ENCODE results near the gene HNRNPH3. TPM values are rescaled to one million over a fixed set of nuclear protein-coding genes. Genes with fewer than 3 reads are reported as not detected.
"Not testable (repeated sequence)": the region's sequence is repeated elsewhere in the genome, so short reads cannot be mapped to it uniquely, and the experiment has no call there.

The HNRNPH3 gene
- total and polyA plus RNA-seq, 4 donors = 78.0 to 128 (median 106) TPM

DNA sequence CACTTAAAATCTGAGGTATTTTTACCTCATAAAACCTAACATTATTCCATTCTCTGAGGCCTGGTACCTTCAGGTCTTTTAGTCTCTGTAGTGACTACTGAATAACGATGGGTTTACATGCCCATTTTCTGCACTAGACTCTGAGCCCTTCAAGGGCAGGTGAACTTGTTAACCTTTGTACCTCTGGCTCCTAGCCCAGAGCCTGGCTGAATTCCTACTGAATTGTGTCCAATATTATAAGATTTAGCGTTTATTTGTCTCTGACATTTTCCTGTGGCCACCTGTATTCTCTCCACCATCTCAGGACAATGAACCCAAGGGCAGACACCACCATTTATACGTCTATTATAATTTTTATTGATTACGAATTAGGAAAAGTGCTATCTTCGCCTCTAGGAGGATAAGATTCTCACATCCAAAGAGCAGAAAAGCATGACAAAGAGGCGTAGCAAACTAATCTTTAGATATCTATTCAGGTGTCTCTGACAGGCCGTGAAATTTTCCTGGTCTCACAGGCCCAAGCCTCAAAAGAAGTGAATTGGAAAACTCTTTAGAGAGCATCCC, 27.9 kb upstream of the HNRNPH3 start:
- Histone ChIP-seq H3K27ac (ENCODE audit: low read depth in 1 of 2, low read length in 1 of 2) (no peak overlapping the region), H3K27me3 (ENCODE audit: control insufficient read depth in 3 of 3, insufficient read depth in 3 of 3, low read length in 2 of 3) (no peaks in the 10 kb centered on the region), H3K4me3 (no peak overlapping the region), H3K4me1 (ENCODE audit: control insufficient read depth in 5 of 5, insufficient read depth in 5 of 5, low read length in 5 of 5) (peaks cover 0 to 5% (median 0%) of the 10 kb centered on the region in 5 donors), H3K9ac (ENCODE audit: insufficient read depth in 1 of 2, low read length in 2 of 2) (no peak overlapping the region), H3K36me3 (ENCODE audit: control insufficient read depth in 4 of 4, insufficient read depth in 4 of 4, low read length in 4 of 4) (no peaks in the 10 kb centered on the region), H3K9me3 (ENCODE audit: control insufficient read depth in 4 of 4, insufficient read depth in 3 of 4, low read length in 3 of 4) (no peaks in the 10 kb centered on the region)
- DNase-seq (no peak), ATAC-seq (ENCODE audit: insufficient read depth, low FRiP score) (no peak)
- TF ChIP-seq, protein P1, sequence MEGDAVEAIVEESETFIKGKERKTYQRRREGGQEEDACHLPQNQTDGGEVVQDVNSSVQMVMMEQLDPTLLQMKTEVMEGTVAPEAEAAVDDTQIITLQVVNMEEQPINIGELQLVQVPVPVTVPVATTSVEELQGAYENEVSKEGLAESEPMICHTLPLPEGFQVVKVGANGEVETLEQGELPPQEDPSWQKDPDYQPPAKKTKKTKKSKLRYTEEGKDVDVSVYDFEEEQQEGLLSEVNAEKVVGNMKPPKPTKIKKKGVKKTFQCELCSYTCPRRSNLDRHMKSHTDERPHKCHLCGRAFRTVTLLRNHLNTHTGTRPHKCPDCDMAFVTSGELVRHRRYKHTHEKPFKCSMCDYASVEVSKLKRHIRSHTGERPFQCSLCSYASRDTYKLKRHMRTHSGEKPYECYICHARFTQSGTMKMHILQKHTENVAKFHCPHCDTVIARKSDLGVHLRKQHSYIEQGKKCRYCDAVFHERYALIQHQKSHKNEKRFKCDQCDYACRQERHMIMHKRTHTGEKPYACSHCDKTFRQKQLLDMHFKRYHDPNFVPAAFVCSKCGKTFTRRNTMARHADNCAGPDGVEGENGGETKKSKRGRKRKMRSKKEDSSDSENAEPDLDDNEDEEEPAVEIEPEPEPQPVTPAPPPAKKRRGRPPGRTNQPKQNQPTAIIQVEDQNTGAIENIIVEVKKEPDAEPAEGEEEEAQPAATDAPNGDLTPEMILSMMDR (IDR thresholded peaks at IDR 0.05; ENCODE audit: control extremely low read depth, extremely low read depth) = no peak
- 71 to 83% methylated on average over 7 of the region's 7 CpGs for WGBS, 2 donors

DNA sequence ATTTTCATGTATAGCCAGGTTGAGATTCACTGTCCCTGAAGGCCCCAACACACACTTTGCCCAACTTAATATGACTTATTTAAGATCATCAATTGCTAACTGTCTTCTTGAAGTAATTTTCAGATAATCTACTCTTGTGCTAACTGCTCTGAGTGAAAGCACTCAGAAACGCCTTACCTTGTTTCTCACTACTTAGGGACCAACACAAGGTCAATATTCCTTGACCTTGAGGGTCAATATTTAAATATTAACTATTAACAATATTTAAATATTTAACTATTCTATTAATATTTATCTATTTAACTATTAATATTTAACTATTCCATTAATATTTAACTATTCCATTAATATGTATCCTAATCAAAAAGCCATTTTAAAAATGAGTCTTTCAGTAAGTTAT, 26.0 kb upstream of the HNRNPH3 start:
- Histone ChIP-seq H3K27me3 (ENCODE audit: control insufficient read depth in 3 of 3, insufficient read depth in 3 of 3, low read length in 2 of 3) (no peaks in the 10 kb centered on the region), H3K27ac (ENCODE audit: low read depth in 1 of 2, low read length in 1 of 2) (no peak overlapping the region), H3K36me3 (ENCODE audit: control insufficient read depth in 4 of 4, insufficient read depth in 4 of 4, low read length in 4 of 4) (no peaks in the 10 kb centered on the region), H3K9me3 (ENCODE audit: control insufficient read depth in 4 of 4, insufficient read depth in 3 of 4, low read length in 3 of 4) (no peaks in the 10 kb centered on the region), H3K4me3 (no peak overlapping the region), H3K4me1 (ENCODE audit: control insufficient read depth in 5 of 5, insufficient read depth in 5 of 5, low read length in 5 of 5) (peaks cover 0 to 5% (median 0%) of the 10 kb centered on the region in 5 donors), H3K9ac (ENCODE audit: insufficient read depth in 1 of 2, low read length in 2 of 2) (no peak overlapping the region)
- TF ChIP-seq, protein P1 (IDR thresholded peaks at IDR 0.05; ENCODE audit: control extremely low read depth, extremely low read depth) = no peak
- DNase-seq (no peak), ATAC-seq (ENCODE audit: insufficient read depth, low FRiP score) (no peak)
- 0 to 51% methylated on average over 1 of the region's 1 CpG for WGBS, 2 donors

GRCh38 chr10:68310531-68310930, 21.3 kb upstream of the HNRNPH3 start:
- ATAC-seq (ENCODE audit: insufficient read depth, low FRiP score) = no peak

GRCh38 chr10:68314930-68315329, 16.9 kb upstream of the HNRNPH3 start:
- not testable (repeated sequence) for H3K4me3 ChIP-seq; DNase-seq; H3K27me3 ChIP-seq (ENCODE audit: control insufficient read depth in 3 of 3, insufficient read depth in 3 of 3, low read length in 2 of 3); ATAC-seq (ENCODE audit: insufficient read depth, low FRiP score); H3K27ac ChIP-seq (ENCODE audit: low read depth in 1 of 2, low read length in 1 of 2); H3K9me3 ChIP-seq (ENCODE audit: control insufficient read depth in 4 of 4, insufficient read depth in 3 of 4, low read length in 3 of 4); H3K36me3 ChIP-seq (ENCODE audit: control insufficient read depth in 4 of 4, insufficient read depth in 4 of 4, low read length in 4 of 4); H3K4me1 ChIP-seq (ENCODE audit: control insufficient read depth in 5 of 5, insufficient read depth in 5 of 5, low read length in 5 of 5); H3K9ac ChIP-seq (ENCODE audit: insufficient read depth in 1 of 2, low read length in 2 of 2)
- WGBS, 2 donors = 92 to 95% methylated on average over 6 of the region's 6 CpGs

More at GRCh38 chr10:68310531-68310930, 21.3 kb upstream of the HNRNPH3 start:
- Histone ChIP-seq H3K27me3 (ENCODE audit: control insufficient read depth in 3 of 3, insufficient read depth in 3 of 3, low read length in 2 of 3) (no peaks in the 10 kb centered on the region), H3K27ac (ENCODE audit: low read depth in 1 of 2, low read length in 1 of 2) (no peak overlapping the region), H3K9me3 (ENCODE audit: control insufficient read depth in 4 of 4, insufficient read depth in 3 of 4, low read length in 3 of 4) (no peaks in the 10 kb centered on the region), H3K9ac (ENCODE audit: insufficient read depth in 1 of 2, low read length in 2 of 2) (no peak overlapping the region), H3K4me1 (ENCODE audit: control insufficient read depth in 5 of 5, insufficient read depth in 5 of 5, low read length in 5 of 5) (peaks cover 0 to 5% (median 0%) of the 10 kb centered on the region in 5 donors), H3K36me3 (ENCODE audit: control insufficient read depth in 4 of 4, insufficient read depth in 4 of 4, low read length in 4 of 4) (no peaks in the 10 kb centered on the region), H3K4me3 (no peak overlapping the region)
- no peak for DNase-seq
- TF ChIP-seq, protein P1 (IDR thresholded peaks at IDR 0.05; ENCODE audit: control extremely low read depth, extremely low read depth) = no peak
